ENCODE results near the gene RNF125. TPM values are rescaled to one million over a fixed set of nuclear protein-coding genes. Genes with fewer than 3 reads are reported as not detected.

Gene RNF125
- total and polyA plus RNA-seq, 10 of the 15 experiments (the other 5 are each of a cell fraction or from before 2014, with no cell fraction given) = 0.79 to 3.9 (median 2.9) TPM

GRCh38 chr18:32037616-32038015, 19.0 kb downstream of the RNF125 start:
- Histone ChIP-seq H3K36me3 (ENCODE audit: control insufficient read depth in 2 of 2, insufficient read depth in 2 of 2, low read length in 1 of 2) (no peaks in the 10 kb centered on the region), H4K20me1 (ENCODE audit: control insufficient read depth, insufficient read depth) (no peaks in the 10 kb centered on the region), H3K4me2 (ENCODE audit: control insufficient read depth, insufficient read depth) (no peak overlapping the region), H3K9me3 (replicated peaks; ENCODE audit: control insufficient read depth, insufficient read depth, low read length) (no peaks in the 10 kb centered on the region; the same call in 2 of the 3 replicates), H3K27me3 (replicated peaks in 1 of 2; ENCODE audit: control insufficient read depth in 2 of 2, insufficient read depth in 2 of 2, low read length in 1 of 2) (no peaks in the 10 kb centered on the region), H3K4me3 (no peak overlapping the region), H2AFZ (ENCODE audit: control insufficient read depth, low read depth, low read length) (no peak overlapping the region), H3K9ac (ENCODE audit: control insufficient read depth, insufficient read depth, low read length) (no peak overlapping the region), H3K79me2 (ENCODE audit: control insufficient read depth, insufficient read depth, low read length) (no peaks in the 10 kb centered on the region), H3K4me1 (ENCODE audit: control insufficient read depth, insufficient read depth, low read length) (peaks cover 3% of the 10 kb centered on the region; the same call in 1 of the 2 replicates), H3K27ac (ENCODE audit: control insufficient read depth, insufficient read depth) (no peak overlapping the region)
- 85% methylated on average over 10 of the region's 10 CpGs for WGBS (ENCODE audit: insufficient coverage, insufficient replicate concordance, low lambda C conversion rate, missing lambda C conversion rate)
- intact Hi-C loops (cut with micrococcal nuclease; ENCODE audit: unreplicated experiment) (no loop called here), in situ Hi-C loops (cut with MboI) (no loop called here)
- SMC1A ChIA-PET (ENCODE audit: uncharacterized antibody, unreplicated experiment) = interaction anchor here (1.2 kb wide), 1 partner anchor 16 kb away, joined by 3 read pairs; no protein-coding TSS in a partner anchor
- no peak for TF ChIP-seq SP1 (IDR thresholded peaks at IDR 0.05; ENCODE audit: low read depth, low read length)
- FAIRE-seq (no peak), ATAC-seq (no peak), DNase-seq (ENCODE audit: low read depth, low spot score) (no peak)
- RAD21 ChIA-PET (ENCODE audit: unreplicated experiment) = interaction anchor here (0.6 kb wide), 1 partner anchor 30 kb away, joined by 3 read pairs; no protein-coding TSS in a partner anchor
- CTCF ChIA-PET = no interaction called here
- no TSS peak for BruUV-seq (replicated peaks)
- POLR2A ChIA-PET = no interaction called here

- Histone ChIP-seq H3K36me3 (ENCODE audit: control insufficient read depth in 2 of 2, insufficient read depth in 2 of 2, low read length in 1 of 2) (no peaks in the 10 kb centered on the region), H3K79me2 (ENCODE audit: control insufficient read depth, insufficient read depth, low read length) (no peaks in the 10 kb centered on the region), H4K20me1 (ENCODE audit: control insufficient read depth, insufficient read depth) (no peaks in the 10 kb centered on the region), H3K4me3 (no peak overlapping the region), H3K4me1 (ENCODE audit: control insufficient read depth, insufficient read depth, low read length) (peaks cover 3% of the 10 kb centered on the region; the same call in 1 of the 2 replicates), H3K4me2 (ENCODE audit: control insufficient read depth, insufficient read depth) (peak overlapping the region; percentile 2; the same call in 1 of the 2 replicates), H3K27me3 (replicated peaks in 1 of 2; ENCODE audit: control insufficient read depth in 2 of 2, insufficient read depth in 2 of 2, low read length in 1 of 2) (no peaks in the 10 kb centered on the region), H2AFZ (ENCODE audit: control insufficient read depth, low read depth, low read length) (peak overlapping the region; percentile 53), H3K27ac (ENCODE audit: control insufficient read depth, insufficient read depth) (no peak overlapping the region), H3K9ac (ENCODE audit: control insufficient read depth, insufficient read depth, low read length) (no peak overlapping the region), H3K9me3 (replicated peaks; ENCODE audit: control insufficient read depth, insufficient read depth, low read length) (no peaks in the 10 kb centered on the region; the same call in 2 of the 3 replicates)
- in situ Hi-C loops (cut with MboI) = no loop called here
- no peak for TF ChIP-seq NBN (IDR thresholded peaks at IDR 0.05)
- TF ChIP-seq ZBTB40 (IDR thresholded peaks at IDR 0.05; ENCODE audit: borderline replicate concordance) = no peak
- peak; percentile 55 for TF ChIP-seq RUNX3 (IDR thresholded peaks at IDR 0.05; ENCODE audit: low read length)
- FAIRE-seq (no peak), ATAC-seq (peak; percentile 54), DNase-seq (ENCODE audit: low read depth, low spot score) (no peak)
- 33% methylated on average over 3 of the region's 3 CpGs for WGBS (ENCODE audit: insufficient coverage, insufficient replicate concordance, low lambda C conversion rate, missing lambda C conversion rate)
- intact Hi-C loops (cut with micrococcal nuclease; ENCODE audit: unreplicated experiment) = no loop called here
- ChIA-PET POLR2A (no interaction called here), CTCF (interaction anchor here (0.6 to 1.2 kb wide), 2 partner anchors 9 to 15 kb away, joined by 3 to 4 read pairs; no protein-coding TSS in a partner anchor), RAD21 (ENCODE audit: unreplicated experiment) (interaction anchor here (1.4 kb wide), 1 partner anchor 21 kb away, joined by 3 read pairs; no protein-coding TSS in a partner anchor), SMC1A (ENCODE audit: uncharacterized antibody, unreplicated experiment) (no interaction called here)
- BruUV-seq (replicated peaks) = no TSS peak
Observed at GRCh38 chr18:32040936-32041335, 22.3 kb downstream of the RNF125 start.

Measured in GM12878 (cell line).